ENCODE measurements around the gene RNF17.

RNF17 gene

GRCh38 chr13:24865163-24865953 lies 101.4 kb downstream of the RNF17 start:
- Histone ChIP-seq H3K4me1 (ENCODE audit: control insufficient read depth, insufficient read depth, low read length) (no peaks in the 10 kb centered on the region), H3K9me3 (ENCODE audit: control insufficient read depth, low read length) (no peaks in the 10 kb centered on the region), H3K27me3 (ENCODE audit: control insufficient read depth, insufficient read depth, low read length) (no peaks in the 10 kb centered on the region), H3K4me3 (ENCODE audit: low read length) (no peak overlapping the region), H3K9ac (ENCODE audit: low read length) (no peak overlapping the region), H3K36me3 (ENCODE audit: control insufficient read depth, insufficient read depth, low read length) (no peaks in the 10 kb centered on the region)

GRCh38 chr13:24866488-24866887 lies 102.5 kb downstream of the RNF17 start:
- H3K4me1 ChIP-seq (ENCODE audit: control insufficient read depth, insufficient read depth, low read length): no peaks in the 10 kb centered on the region
- H3K9ac ChIP-seq (ENCODE audit: low read length): no peak overlapping the region
- H3K4me3 ChIP-seq (ENCODE audit: low read length): no peak overlapping the region
- H3K27me3 ChIP-seq (ENCODE audit: control insufficient read depth, insufficient read depth, low read length): no peaks in the 10 kb centered on the region
- no peaks in the 10 kb centered on the region for H3K9me3 ChIP-seq (ENCODE audit: control insufficient read depth, low read length)
- H3K36me3 ChIP-seq (ENCODE audit: control insufficient read depth, insufficient read depth, low read length): no peaks in the 10 kb centered on the region

GRCh38 chr13:24868874-24869273 lies 104.9 kb downstream of the RNF17 start:
- Histone ChIP-seq H3K36me3 (ENCODE audit: control insufficient read depth, insufficient read depth, low read length) (no peaks in the 10 kb centered on the region), H3K9me3 (ENCODE audit: control insufficient read depth, low read length) (no peaks in the 10 kb centered on the region), H3K27me3 (ENCODE audit: control insufficient read depth, insufficient read depth, low read length) (no peaks in the 10 kb centered on the region), H3K4me1 (ENCODE audit: control insufficient read depth, insufficient read depth, low read length) (no peaks in the 10 kb centered on the region), H3K4me3 (ENCODE audit: low read length) (no peak overlapping the region), H3K9ac (ENCODE audit: low read length) (no peak overlapping the region)

- H3K9ac ChIP-seq (ENCODE audit: low read length): no peak overlapping the region
- H3K27me3 ChIP-seq (ENCODE audit: control insufficient read depth, insufficient read depth, low read length): no peaks in the 10 kb centered on the region
- H3K4me1 ChIP-seq (ENCODE audit: control insufficient read depth, insufficient read depth, low read length): no peaks in the 10 kb centered on the region
- no peaks in the 10 kb centered on the region for H3K9me3 ChIP-seq (ENCODE audit: control insufficient read depth, low read length)
- no peaks in the 10 kb centered on the region for H3K36me3 ChIP-seq (ENCODE audit: control insufficient read depth, insufficient read depth, low read length)
- H3K4me3 ChIP-seq (ENCODE audit: low read length): no peak overlapping the region
These were observed 106.4 kb downstream of the RNF17 start for GRCh38 chr13:24870380-24870760.

- H3K27me3 ChIP-seq (ENCODE audit: control insufficient read depth, insufficient read depth, low read length): no peaks in the 10 kb centered on the region
- H3K36me3 ChIP-seq (ENCODE audit: control insufficient read depth, insufficient read depth, low read length): no peaks in the 10 kb centered on the region
- no peak overlapping the region for H3K9ac ChIP-seq (ENCODE audit: low read length)
- H3K4me1 ChIP-seq (ENCODE audit: control insufficient read depth, insufficient read depth, low read length): no peaks in the 10 kb centered on the region
- no peak overlapping the region for H3K4me3 ChIP-seq (ENCODE audit: low read length)
- no peaks in the 10 kb centered on the region for H3K9me3 ChIP-seq (ENCODE audit: control insufficient read depth, low read length)
These were observed 111.6 kb downstream of the RNF17 start for GRCh38 chr13:24875566-24875965.

GRCh38 chr13:24877531-24877930 lies 113.6 kb downstream of the RNF17 start:
- no peak overlapping the region for H3K4me3 ChIP-seq (ENCODE audit: low read length)
- no peaks in the 10 kb centered on the region for H3K9me3 ChIP-seq (ENCODE audit: control insufficient read depth, low read length)
- H3K4me1 ChIP-seq (ENCODE audit: control insufficient read depth, insufficient read depth, low read length): no peaks in the 10 kb centered on the region
- no peak overlapping the region for H3K9ac ChIP-seq (ENCODE audit: low read length)
- H3K36me3 ChIP-seq (ENCODE audit: control insufficient read depth, insufficient read depth, low read length): no peaks in the 10 kb centered on the region
- no peaks in the 10 kb centered on the region for H3K27me3 ChIP-seq (ENCODE audit: control insufficient read depth, insufficient read depth, low read length)

GRCh38 chr13:24878340-24878739 lies 114.4 kb downstream of the RNF17 start:
- Histone ChIP-seq H3K4me3 (ENCODE audit: low read length) (no peak overlapping the region), H3K9me3 (ENCODE audit: control insufficient read depth, low read length) (no peaks in the 10 kb centered on the region), H3K27me3 (ENCODE audit: control insufficient read depth, insufficient read depth, low read length) (no peaks in the 10 kb centered on the region), H3K36me3 (ENCODE audit: control insufficient read depth, insufficient read depth, low read length) (no peaks in the 10 kb centered on the region), H3K9ac (ENCODE audit: low read length) (no peak overlapping the region), H3K4me1 (ENCODE audit: control insufficient read depth, insufficient read depth, low read length) (no peaks in the 10 kb centered on the region)

GRCh38 chr13:24882665-24883064 lies 118.7 kb downstream of the RNF17 start:
- Histone ChIP-seq H3K9me3 (ENCODE audit: control insufficient read depth, low read length) (no peaks in the 10 kb centered on the region), H3K9ac (ENCODE audit: low read length) (no peak overlapping the region), H3K4me3 (ENCODE audit: low read length) (no peak overlapping the region), H3K27me3 (ENCODE audit: control insufficient read depth, insufficient read depth, low read length) (no peaks in the 10 kb centered on the region), H3K4me1 (ENCODE audit: control insufficient read depth, insufficient read depth, low read length) (no peaks in the 10 kb centered on the region), H3K36me3 (ENCODE audit: control insufficient read depth, insufficient read depth, low read length) (no peaks in the 10 kb centered on the region)

GRCh38 chr13:24887759-24888158 lies 123.8 kb downstream of the RNF17 start:
- Histone ChIP-seq H3K27me3 (ENCODE audit: control insufficient read depth, insufficient read depth, low read length) (no peaks in the 10 kb centered on the region), H3K4me3 (ENCODE audit: low read length) (no peak overlapping the region), H3K36me3 (ENCODE audit: control insufficient read depth, insufficient read depth, low read length) (no peaks in the 10 kb centered on the region), H3K9me3 (ENCODE audit: control insufficient read depth, low read length) (no peaks in the 10 kb centered on the region), H3K4me1 (ENCODE audit: control insufficient read depth, insufficient read depth, low read length) (no peaks in the 10 kb centered on the region), H3K9ac (ENCODE audit: low read length) (no peak overlapping the region)

- Histone ChIP-seq H3K9ac (ENCODE audit: low read length) (no peak overlapping the region), H3K4me1 (ENCODE audit: control insufficient read depth, insufficient read depth, low read length) (no peaks in the 10 kb centered on the region), H3K36me3 (ENCODE audit: control insufficient read depth, insufficient read depth, low read length) (no peaks in the 10 kb centered on the region), H3K9me3 (ENCODE audit: control insufficient read depth, low read length) (no peaks in the 10 kb centered on the region), H3K27me3 (ENCODE audit: control insufficient read depth, insufficient read depth, low read length) (no peaks in the 10 kb centered on the region), H3K4me3 (ENCODE audit: low read length) (no peak overlapping the region)
These were observed 124.4 kb downstream of the RNF17 start for GRCh38 chr13:24888291-24888931.

GRCh38 chr13:24890256-24890655 lies 126.3 kb downstream of the RNF17 start:
- Histone ChIP-seq H3K36me3 (ENCODE audit: control insufficient read depth, insufficient read depth, low read length) (no peaks in the 10 kb centered on the region), H3K9ac (ENCODE audit: low read length) (no peak overlapping the region), H3K27me3 (ENCODE audit: control insufficient read depth, insufficient read depth, low read length) (no peaks in the 10 kb centered on the region), H3K9me3 (ENCODE audit: control insufficient read depth, low read length) (no peaks in the 10 kb centered on the region), H3K4me3 (ENCODE audit: low read length) (no peak overlapping the region), H3K4me1 (ENCODE audit: control insufficient read depth, insufficient read depth, low read length) (no peaks in the 10 kb centered on the region)

GRCh38 chr13:24891476-24892108 lies 127.6 kb downstream of the RNF17 start:
- no peak overlapping the region for H3K9ac ChIP-seq (ENCODE audit: low read length)

More at GRCh38 chr13:24891476-24892108, 127.6 kb downstream of the RNF17 start:
- Histone ChIP-seq H3K4me1 (ENCODE audit: control insufficient read depth, insufficient read depth, low read length) (no peaks in the 10 kb centered on the region), H3K9me3 (ENCODE audit: control insufficient read depth, low read length) (no peaks in the 10 kb centered on the region), H3K36me3 (ENCODE audit: control insufficient read depth, insufficient read depth, low read length) (no peaks in the 10 kb centered on the region), H3K4me3 (ENCODE audit: low read length) (no peak overlapping the region), H3K27me3 (ENCODE audit: control insufficient read depth, insufficient read depth, low read length) (no peaks in the 10 kb centered on the region)
